Motor neuron (in vitro differentiated cells): ENCODE measurements around the gene ATP6V0D1. TPM values are rescaled to one million over a fixed set of nuclear protein-coding genes. Genes with fewer than 3 reads are reported as not detected.

ENCODE experiments used
- ATAC-seq, 8 experiments: fragments of 200-7000 bp; cut with Tn5 transposase; replicated peaks in 6 of 8; 2 replicates each; pipeline ENCODE4 v1.8.0; 2021; ENCODE audit warnings: mild to moderate bottlenecking in 8 of 8, moderate library complexity in 8 of 8
- H3K27ac ChIP-seq, 2 donors: fragments of 250-450 bp; sonication (Bioruptor Pico); 2 replicates each; pipeline ENCODE4 v1.9.0; 2021; ENCODE audit warnings: antibody characterized with exemption in 2 of 2, mild to moderate bottlenecking in 2 of 2, moderate library complexity in 1 of 2
- H3K4me1 ChIP-seq, 2 donors: fragments of 250-450 bp; sonication (Bioruptor Pico); replicated peaks in 1 of 2; 2 replicates each; pipeline ENCODE4 v1.6.1; 2021; ENCODE audit warnings: antibody characterized with exemption in 2 of 2, mild to moderate bottlenecking in 2 of 2, moderate library complexity in 1 of 2
- H3K4me3 ChIP-seq, 5 donors: fragments of 250-450 bp; sonication (Bioruptor Pico); 2 replicates each; pipeline ENCODE4 v1.9.0; 2021; ENCODE audit warnings: antibody characterized with exemption in 5 of 5, mild to moderate bottlenecking in 5 of 5, moderate library complexity in 4 of 5
- WGBS, 10 experiments: fragments of 450-650 bp; shearing (Covaris generic); methylation state at CpG; one replicate each; pipeline ENCODE4 v1.0.0; 2022; 5-methylcytosine and 5-hydroxymethylcytosine counted together
- in situ Hi-C, 9 experiments: fragments of 400-800 bp; cut with MboI; loops; one replicate each; pipeline ENCODE4 v1.15.0; 2021; ENCODE audit warnings: low sequenced_read_pairs in 9 of 9, low pct_unique_long_range_greater_than_20kb in 2 of 9; ENCODE audit not compliant: unreplicated experiment in 9 of 9
- total RNA-seq, 8 experiments: library from RNA; unstranded; fragments of 300-600 nt; gene quantifications; 2 replicates each; pipeline versions ENCODE4 v1.2.3 to v1.2.4, GENCODE V29; 2022

Gene ATP6V0D1
- total RNA-seq, 8 experiments from 2014 or later, result 56.6 to 139 (median 69.4) TPM

- in situ Hi-C loops, result no loop called here
- 50 to 83% (median 62%) methylated on average over 1 to 7 of the region's 22 CpGs; no CpG with 5 or more reads in 4 of the 10 experiments for WGBS, 10 experiments
- no peak overlapping the region for H3K4me3 ChIP-seq
- no peak overlapping the region for H3K27ac ChIP-seq
- ATAC-seq, result no peak
- H3K4me1 ChIP-seq, result peaks cover 0 to 5% of the 10 kb centered on the region in 2 donors
Measured at GRCh38 chr16:67444259-67445125, 36.5 kb downstream of the ATP6V0D1 start.

- peak in 1 of 8 experiments; percentile 40 for ATAC-seq
- 17 to 89% (median 80%) methylated on average over 1 to 5 of the region's 6 CpGs; no CpG with 5 or more reads in 5 of the 10 experiments for WGBS, 10 experiments
- no peak overlapping the region for H3K27ac ChIP-seq
- in situ Hi-C loops, result no loop called here
- peaks cover 0 to 5% of the 10 kb centered on the region in 2 donors for H3K4me1 ChIP-seq
- H3K4me3 ChIP-seq, result no peak overlapping the region
Measured at GRCh38 chr16:67443265-67443664, 37.7 kb downstream of the ATP6V0D1 start.

- Histone ChIP-seq H3K4me3 (no peak overlapping the region), H3K4me1 (peaks cover 0 to 5% of the 10 kb centered on the region in 2 donors), H3K27ac (no peak overlapping the region)
- ATAC-seq, result no peak
- 80 to 100% (median 97%) methylated on average over 1 to 6 of the region's 13 CpGs; no CpG with 5 or more reads in 4 of the 10 experiments for WGBS, 10 experiments
- in situ Hi-C loops, result no loop called here
Measured at GRCh38 chr16:67442581-67443255, 38.2 kb downstream of the ATP6V0D1 start.

- 7 to 83% (median 73%) methylated on average over 2 to 4 of the region's 5 CpGs; no CpG with 5 or more reads in 5 of the 10 experiments for WGBS, 10 experiments
- Histone ChIP-seq H3K4me3 (no peak overlapping the region), H3K27ac (no peak overlapping the region), H3K4me1 (peaks cover 0 to 5% of the 10 kb centered on the region in 2 donors)
- in situ Hi-C loops, result no loop called here
- peak in 1 of 8 experiments; percentile 10 for ATAC-seq
Measured at GRCh38 chr16:67441907-67442306, 39.0 kb downstream of the ATP6V0D1 start.

- in situ Hi-C loops, result no loop called here
Measured at GRCh38 chr16:67441271-67441753, 39.6 kb downstream of the ATP6V0D1 start.

DNA sequence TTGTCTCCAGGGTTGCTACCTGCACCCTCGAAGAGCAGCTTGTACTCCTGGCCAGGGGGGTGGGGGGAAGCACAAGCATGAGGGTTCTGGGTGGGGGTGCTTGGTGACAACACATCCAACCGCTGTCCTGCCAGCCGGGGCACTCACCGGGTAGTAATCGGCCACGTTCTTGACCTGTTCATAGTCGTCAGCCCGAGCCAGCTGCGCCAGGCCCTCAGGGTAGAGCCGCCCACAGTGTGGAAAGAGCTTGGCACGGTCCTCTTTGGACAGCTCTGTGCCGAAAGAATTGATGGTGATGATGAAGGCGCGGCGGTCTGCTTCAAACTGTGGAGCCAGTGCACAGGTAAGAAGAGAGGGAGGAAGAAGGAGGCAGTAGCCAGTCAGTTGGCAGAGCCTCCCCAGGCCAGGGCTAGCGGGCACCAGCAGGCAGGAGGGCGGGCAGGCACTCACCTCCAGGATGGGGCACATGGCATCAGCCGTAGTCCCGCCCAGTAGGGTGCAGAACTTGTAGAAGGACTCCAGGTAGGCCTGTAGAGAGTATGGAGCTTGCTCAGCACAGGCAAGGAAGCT, 42.0 kb downstream of the ATP6V0D1 start:
- WGBS, 10 experiments, result 75 to 80% methylated on average over 1 to 4 of the region's 19 CpGs; no CpG with 5 or more reads in 8 of the 10 experiments
- ATAC-seq, result no peak
- Histone ChIP-seq H3K4me3 (no peak overlapping the region), H3K27ac (no peak overlapping the region), H3K4me1 (peaks cover 4 to 8% of the 10 kb centered on the region in 2 donors)
- in situ Hi-C loops, result no loop called here

More at GRCh38 chr16:67441271-67441753, 39.6 kb downstream of the ATP6V0D1 start:
- peaks cover 0 to 5% of the 10 kb centered on the region in 2 donors for H3K4me1 ChIP-seq
- no peak overlapping the region for H3K27ac ChIP-seq
- peak in 4 of 8 experiments; percentile 13 to 36 (median 18) for ATAC-seq
- WGBS, 10 experiments, result 7% methylated on average over 2 of the region's 17 CpGs; no CpG with 5 or more reads in 9 of the 10 experiments
- H3K4me3 ChIP-seq, result no peak overlapping the region

DNA sequence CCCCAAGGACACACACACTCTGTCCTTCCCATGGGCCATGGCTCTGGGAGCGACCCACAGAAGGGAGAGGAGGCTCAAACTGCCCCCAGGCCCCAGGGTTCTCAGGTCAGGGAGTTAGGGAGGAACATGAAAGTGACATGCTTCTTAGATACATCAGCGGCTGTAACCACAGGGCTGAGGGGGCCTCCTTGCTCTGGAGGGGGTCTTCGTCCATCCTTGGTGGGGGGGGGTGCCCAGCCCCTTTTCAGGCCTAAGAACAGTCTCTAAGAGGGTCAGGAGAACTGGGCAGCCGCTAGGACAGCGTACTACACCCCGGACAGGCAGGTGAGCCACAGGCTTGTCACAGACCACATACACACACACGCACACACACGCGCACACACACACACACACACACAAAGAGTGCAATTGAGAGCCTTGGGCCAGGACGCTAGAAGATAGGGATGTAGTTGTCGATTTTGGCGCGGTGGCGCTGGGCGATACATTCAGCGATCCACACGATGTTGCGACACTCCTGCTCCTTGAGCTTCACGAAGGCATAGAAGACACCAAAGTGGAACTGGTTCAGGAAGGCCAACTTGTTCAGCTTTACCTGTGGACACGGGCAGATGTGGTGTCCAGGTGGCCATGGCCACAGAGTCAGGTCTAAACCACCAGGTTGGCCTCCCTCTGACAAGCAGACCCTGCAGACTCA, 42.7 kb downstream of the ATP6V0D1 start:
- WGBS, 10 experiments, result 100% methylated on average over 4 to 7 of the region's 20 CpGs; no CpG with 5 or more reads in 7 of the 10 experiments
- Histone ChIP-seq H3K4me3 (no peak overlapping the region), H3K27ac (no peak overlapping the region), H3K4me1 (peaks cover 5 to 9% of the 10 kb centered on the region in 2 donors)
- ATAC-seq, result no peak
- in situ Hi-C loops, result no loop called here

GRCh38 chr16:67437513-67437912, 43.4 kb downstream of the ATP6V0D1 start:
- 100% methylated on average over 3 of the region's 4 CpGs; no CpG with 5 or more reads in 9 of the 10 experiments for WGBS, 10 experiments
- Histone ChIP-seq H3K27ac (no peak overlapping the region), H3K4me1 (peaks cover 12 to 13% of the 10 kb centered on the region in 2 donors), H3K4me3 (no peak overlapping the region)
- in situ Hi-C loops, result no loop called here
- ATAC-seq, result no peak

DNA sequence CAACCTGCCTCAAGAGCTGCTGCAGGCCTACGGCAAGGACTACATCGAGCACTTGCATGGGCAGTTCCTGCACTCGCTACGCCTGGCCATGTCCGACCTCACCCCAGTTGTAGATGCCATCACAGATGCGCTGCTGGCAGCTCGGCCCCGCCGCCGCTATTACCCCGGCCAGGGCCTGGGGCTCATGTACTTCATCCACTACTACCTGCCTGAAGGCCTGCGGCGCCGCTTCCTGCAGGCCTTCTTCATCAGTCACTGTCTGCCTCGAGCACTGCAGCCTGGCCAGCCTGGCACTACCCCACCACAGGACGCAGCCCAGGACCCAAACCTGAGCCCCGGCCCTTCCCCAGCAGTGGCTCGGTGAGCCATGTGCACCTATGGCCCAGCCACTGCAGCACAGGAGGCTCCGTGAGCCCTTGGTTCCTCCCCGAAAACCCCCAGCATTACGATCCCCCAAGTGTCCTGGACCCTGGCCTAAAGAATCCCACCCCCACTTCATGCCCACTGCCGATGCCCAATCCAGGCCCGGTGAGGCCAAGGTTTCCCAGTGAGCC, 44.2 kb downstream of the ATP6V0D1 start:
- Histone ChIP-seq H3K4me1 (peaks cover 19 to 21% of the 10 kb centered on the region in 2 donors), H3K4me3 (no peak overlapping the region), H3K27ac (no peak overlapping the region)
- ATAC-seq, result no peak
- 80 to 100% (median 93%) methylated on average over 1 to 5 of the region's 23 CpGs; no CpG with 5 or more reads in 6 of the 10 experiments for WGBS, 10 experiments
- in situ Hi-C loops, result no loop called here

GRCh38 chr16:67435758-67436164, 45.2 kb downstream of the ATP6V0D1 start:
- H3K4me3 ChIP-seq, result no peak overlapping the region
- no peak overlapping the region for H3K27ac ChIP-seq
- in situ Hi-C loops, result no loop called here
- ATAC-seq, result no peak
- 67 to 93% (median 91%) methylated on average over 2 to 7 of the region's 16 CpGs; no CpG with 5 or more reads in 6 of the 10 experiments for WGBS, 10 experiments
- peaks cover 19 to 28% of the 10 kb centered on the region in 2 donors for H3K4me1 ChIP-seq

GRCh38 chr16:67433131-67433719, 47.7 kb downstream of the ATP6V0D1 start:
- 70 to 100% methylated on average over 1 to 2 of the region's 5 CpGs; no CpG with 5 or more reads in 8 of the 10 experiments for WGBS, 10 experiments
- Histone ChIP-seq H3K27ac (peak overlapping the region in 1 of 2 donors; percentile 89), H3K4me3 (no peak overlapping the region), H3K4me1 (peaks cover 23 to 37% of the 10 kb centered on the region in 2 donors)
- in situ Hi-C loops, result no loop called here
- ATAC-seq, result no peak

DNA sequence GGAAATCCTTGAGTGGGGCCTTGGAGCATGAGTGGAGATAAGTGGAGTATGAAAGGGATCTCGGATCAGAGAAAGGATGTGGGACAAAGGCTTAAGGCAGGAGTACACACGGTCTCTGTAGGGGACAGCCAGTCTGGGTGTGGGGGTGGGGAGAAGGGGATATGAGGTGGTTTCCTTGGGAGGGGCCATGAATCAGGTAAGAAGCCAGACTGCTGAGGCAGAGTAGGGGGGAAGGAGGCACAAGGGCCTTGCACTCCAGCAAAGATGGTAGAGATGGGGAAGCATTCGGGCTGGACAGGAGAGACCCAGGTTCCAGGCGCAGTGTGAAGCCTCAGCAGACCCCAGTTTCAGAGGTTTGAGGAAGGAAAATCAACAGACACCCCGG, 48.5 kb downstream of the ATP6V0D1 start:
- peak in 1 of 8 experiments; percentile 0 for ATAC-seq
- WGBS, 10 experiments, result 40 to 78% (median 40%) methylated on average over 1 to 3 of the region's 5 CpGs; no CpG with 5 or more reads in 7 of the 10 experiments
- H3K27ac ChIP-seq, result peak overlapping the region; percentile 89 to 92
- peak overlapping the region; percentile 2 to 38 (median 24) for H3K4me3 ChIP-seq
- peaks cover 23 to 38% of the 10 kb centered on the region in 2 donors for H3K4me1 ChIP-seq
- in situ Hi-C loops, result no loop called here
